Measurements from ENCODE around the gene IL18BP.

IL18BP gene

DNA sequence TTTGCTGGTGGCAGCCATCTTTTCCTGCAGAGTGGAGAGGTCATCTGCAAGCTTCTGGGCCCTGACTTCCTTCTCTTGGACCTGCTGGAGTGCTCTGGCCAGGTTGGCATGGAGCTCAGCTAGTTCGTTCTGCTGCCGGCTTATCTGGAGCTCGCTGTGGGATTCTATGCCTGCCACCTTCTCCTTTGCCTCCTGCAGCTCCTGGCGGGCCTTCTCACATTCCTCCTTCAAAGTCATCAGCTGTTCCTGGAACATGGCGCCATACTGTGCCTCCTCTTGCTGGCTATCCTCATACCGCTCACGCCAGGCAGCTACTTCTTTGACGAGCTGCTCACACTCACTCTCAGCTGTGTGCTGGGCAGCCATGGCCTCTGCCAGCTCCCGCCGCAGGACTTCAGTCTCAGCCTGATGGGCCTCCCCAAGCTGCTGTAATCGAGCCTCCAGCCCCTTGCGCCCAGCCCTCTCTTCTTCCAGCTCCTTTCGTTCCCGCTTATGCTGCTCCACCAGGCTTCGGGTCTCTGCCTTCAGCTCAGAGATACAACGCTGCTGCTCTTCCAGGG lies 16.1 kb downstream of the IL18BP start:
- intact Hi-C loops (cut with DNase I; ENCODE audit: low total_unique reads): no loop called here
- no peaks in the 10 kb centered on the region for H3K27me3 ChIP-seq
- H3K4me3 ChIP-seq: no peak overlapping the region
- TF ChIP-seq, protein P1, sequence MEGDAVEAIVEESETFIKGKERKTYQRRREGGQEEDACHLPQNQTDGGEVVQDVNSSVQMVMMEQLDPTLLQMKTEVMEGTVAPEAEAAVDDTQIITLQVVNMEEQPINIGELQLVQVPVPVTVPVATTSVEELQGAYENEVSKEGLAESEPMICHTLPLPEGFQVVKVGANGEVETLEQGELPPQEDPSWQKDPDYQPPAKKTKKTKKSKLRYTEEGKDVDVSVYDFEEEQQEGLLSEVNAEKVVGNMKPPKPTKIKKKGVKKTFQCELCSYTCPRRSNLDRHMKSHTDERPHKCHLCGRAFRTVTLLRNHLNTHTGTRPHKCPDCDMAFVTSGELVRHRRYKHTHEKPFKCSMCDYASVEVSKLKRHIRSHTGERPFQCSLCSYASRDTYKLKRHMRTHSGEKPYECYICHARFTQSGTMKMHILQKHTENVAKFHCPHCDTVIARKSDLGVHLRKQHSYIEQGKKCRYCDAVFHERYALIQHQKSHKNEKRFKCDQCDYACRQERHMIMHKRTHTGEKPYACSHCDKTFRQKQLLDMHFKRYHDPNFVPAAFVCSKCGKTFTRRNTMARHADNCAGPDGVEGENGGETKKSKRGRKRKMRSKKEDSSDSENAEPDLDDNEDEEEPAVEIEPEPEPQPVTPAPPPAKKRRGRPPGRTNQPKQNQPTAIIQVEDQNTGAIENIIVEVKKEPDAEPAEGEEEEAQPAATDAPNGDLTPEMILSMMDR (IDR thresholded peaks at IDR 0.05): no peak
- no peak for DNase-seq
- H3K4me1 ChIP-seq: peaks cover 4 to 37% (median 25%) of the 10 kb centered on the region in 4 donors
- no peaks in the 10 kb centered on the region for H3K9me3 ChIP-seq
- H3K27ac ChIP-seq: no peak overlapping the region
- H3K36me3 ChIP-seq: peaks cover 98 to 100% (median 100%) of the 10 kb centered on the region in 3 donors

DNA sequence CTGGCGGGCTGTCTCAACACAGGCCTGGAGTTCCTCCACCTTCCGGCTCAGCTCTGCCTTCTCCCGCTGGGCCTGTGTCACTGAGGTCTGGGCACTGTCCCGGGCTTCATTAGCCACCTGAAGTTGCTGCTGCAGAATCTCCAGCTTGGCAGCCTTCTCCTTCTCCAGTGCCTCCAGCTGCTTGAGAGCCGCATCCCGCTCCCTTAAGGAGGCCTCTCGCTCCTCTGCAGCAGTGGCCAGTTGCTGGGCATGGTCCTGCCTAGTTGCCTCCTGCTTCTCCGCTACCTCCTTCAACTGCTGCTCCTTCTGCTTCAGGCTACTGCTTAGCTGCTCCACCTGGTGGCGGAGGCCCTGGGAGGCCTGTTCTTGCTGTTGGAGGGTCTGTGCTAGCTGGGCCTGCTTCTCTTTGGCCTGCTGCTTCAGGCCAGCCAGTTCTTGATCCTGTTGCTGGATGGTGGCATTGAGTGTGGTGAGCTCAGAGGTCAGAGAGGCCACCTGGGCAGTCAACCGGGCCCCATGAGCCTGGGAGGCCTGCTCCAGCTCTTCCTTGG lies 16.9 kb downstream of the IL18BP start:
- Histone ChIP-seq H3K4me1 (peaks cover 4 to 37% (median 25%) of the 10 kb centered on the region in 4 donors), H3K27ac (no peak overlapping the region), H3K9me3 (no peaks in the 10 kb centered on the region), H3K27me3 (no peaks in the 10 kb centered on the region), H3K4me3 (no peak overlapping the region), H3K36me3 (peaks cover 98 to 100% (median 100%) of the 10 kb centered on the region in 3 donors)
- TF ChIP-seq, protein P1 (IDR thresholded peaks at IDR 0.05): peak in 1 of 2 experiments; percentile 9
- intact Hi-C loops (cut with DNase I; ENCODE audit: low total_unique reads): no loop called here
- DNase-seq: no peak

DNA sequence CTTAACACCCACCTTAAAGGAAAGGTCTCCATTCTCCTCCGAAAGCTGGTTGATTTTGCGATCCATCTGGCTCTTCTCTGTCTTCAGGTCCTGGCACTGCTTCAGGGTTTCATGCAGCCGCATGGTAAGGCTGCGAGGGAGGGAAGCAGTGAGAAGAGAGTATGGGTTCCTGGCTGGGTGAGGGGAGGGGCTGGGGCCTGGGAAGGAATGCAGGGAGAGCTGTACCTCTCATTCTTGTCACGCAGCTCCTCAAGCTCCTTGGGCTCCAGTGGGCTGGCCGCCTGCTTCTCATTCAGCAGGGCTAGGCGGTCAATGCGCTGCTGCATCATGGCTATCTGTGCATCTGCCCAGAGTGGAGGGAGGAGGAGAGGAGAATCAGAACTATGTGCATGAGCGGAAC lies 19.5 kb downstream of the IL18BP start:
- no peak for DNase-seq
- peaks cover 100% of the 10 kb centered on the region in 3 donors for H3K36me3 ChIP-seq
- intact Hi-C loops (cut with DNase I; ENCODE audit: low total_unique reads): no loop called here

DNA sequence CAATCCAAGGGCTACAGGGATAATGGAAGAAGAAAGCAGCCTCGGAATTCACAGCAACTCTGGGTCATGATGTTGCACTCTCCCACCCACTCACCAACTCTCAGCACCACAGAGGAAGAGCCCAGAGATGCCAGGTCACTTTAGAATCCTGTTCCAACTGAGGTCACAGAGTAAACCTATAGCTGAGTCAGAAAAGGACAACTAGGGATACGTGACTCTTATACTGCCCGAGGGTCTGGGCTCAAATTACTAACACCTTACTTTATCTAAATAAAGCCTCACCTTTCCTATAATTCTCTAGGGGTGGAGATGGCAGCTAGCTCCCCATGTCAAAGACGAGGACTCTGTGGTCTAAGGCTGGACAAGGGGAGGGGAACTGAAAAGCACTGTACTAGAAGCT lies 24.6 kb downstream of the IL18BP start:
- no peak for DNase-seq
- Histone ChIP-seq H3K4me3 (no peak overlapping the region), H3K4me1 (peaks cover 0 to 38% (median 26%) of the 10 kb centered on the region in 4 donors), H3K27ac (no peak overlapping the region), H3K27me3 (no peaks in the 10 kb centered on the region), H3K36me3 (peaks cover 77 to 90% (median 88%) of the 10 kb centered on the region in 3 donors), H3K9me3 (no peaks in the 10 kb centered on the region)
- TF ChIP-seq, protein P1 (IDR thresholded peaks at IDR 0.05): no peak
- intact Hi-C loops (cut with DNase I; ENCODE audit: low total_unique reads): loop anchor here (10.0 kb wide), 1 partner anchor 121 kb away; no protein-coding TSS in a partner anchor

More for the DNA sequence above, 19.5 kb downstream of the IL18BP start:
- no peak overlapping the region for H3K27ac ChIP-seq
- TF ChIP-seq, protein P1 (IDR thresholded peaks at IDR 0.05): no peak
- H3K4me3 ChIP-seq: no peak overlapping the region
- no peaks in the 10 kb centered on the region for H3K9me3 ChIP-seq
- no peaks in the 10 kb centered on the region for H3K27me3 ChIP-seq
- H3K4me1 ChIP-seq: peaks cover under 1 to 21% (median 15%) of the 10 kb centered on the region in 4 donors

DNA sequence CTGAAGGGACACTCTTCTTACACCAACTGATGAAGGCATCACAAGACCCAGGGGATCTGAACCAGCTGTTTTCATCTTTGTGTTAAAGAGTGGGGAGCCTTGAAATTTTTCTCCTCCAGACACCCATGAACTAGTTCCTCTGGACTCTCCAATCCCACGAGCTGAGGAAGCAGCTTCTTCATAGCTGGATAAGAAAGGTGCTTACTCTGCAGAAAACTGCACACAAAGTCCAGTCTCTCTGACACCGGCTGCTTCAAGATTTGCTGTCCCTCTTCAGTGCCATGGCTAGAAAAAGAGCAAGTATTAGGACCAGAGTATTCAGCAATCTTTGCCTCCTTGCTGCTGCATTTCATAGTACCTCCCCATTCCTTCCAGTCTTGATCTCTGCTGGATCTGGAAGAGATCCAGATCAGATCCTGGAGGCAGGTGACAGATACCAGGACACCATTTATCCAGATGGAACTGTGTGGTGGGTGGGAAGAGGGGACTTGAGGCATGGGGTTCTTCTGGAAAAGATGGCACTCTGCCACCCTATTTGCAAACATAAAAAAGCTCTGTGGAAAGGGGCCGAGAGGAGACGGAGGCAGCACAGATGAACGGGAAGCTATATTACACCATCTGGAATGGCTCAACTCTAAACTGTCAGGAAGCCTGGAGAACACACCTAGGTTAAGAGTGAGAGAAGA lies 25.5 kb downstream of the IL18BP start:
- H3K27ac ChIP-seq: no peak overlapping the region
- H3K27me3 ChIP-seq: no peaks in the 10 kb centered on the region
- DNase-seq: no peak
- peaks cover 77 to 90% (median 88%) of the 10 kb centered on the region in 3 donors for H3K36me3 ChIP-seq
- peaks cover 0 to 45% (median 27%) of the 10 kb centered on the region in 4 donors for H3K4me1 ChIP-seq
- intact Hi-C loops (cut with DNase I; ENCODE audit: low total_unique reads): loop anchor here (10.0 kb wide), 1 partner anchor 121 kb away; no protein-coding TSS in a partner anchor
- TF ChIP-seq, protein P1 (IDR thresholded peaks at IDR 0.05): no peak
- H3K4me3 ChIP-seq: no peak overlapping the region
- no peaks in the 10 kb centered on the region for H3K9me3 ChIP-seq

All from tibial artery (tissue), 4 donors.